ENCODE results near the gene ADCK1.
"Not testable (repeated sequence)": the region's sequence is repeated elsewhere in the genome, so short reads cannot be mapped to it uniquely, and the experiment has no call there.

ADCK1 gene

DNA sequence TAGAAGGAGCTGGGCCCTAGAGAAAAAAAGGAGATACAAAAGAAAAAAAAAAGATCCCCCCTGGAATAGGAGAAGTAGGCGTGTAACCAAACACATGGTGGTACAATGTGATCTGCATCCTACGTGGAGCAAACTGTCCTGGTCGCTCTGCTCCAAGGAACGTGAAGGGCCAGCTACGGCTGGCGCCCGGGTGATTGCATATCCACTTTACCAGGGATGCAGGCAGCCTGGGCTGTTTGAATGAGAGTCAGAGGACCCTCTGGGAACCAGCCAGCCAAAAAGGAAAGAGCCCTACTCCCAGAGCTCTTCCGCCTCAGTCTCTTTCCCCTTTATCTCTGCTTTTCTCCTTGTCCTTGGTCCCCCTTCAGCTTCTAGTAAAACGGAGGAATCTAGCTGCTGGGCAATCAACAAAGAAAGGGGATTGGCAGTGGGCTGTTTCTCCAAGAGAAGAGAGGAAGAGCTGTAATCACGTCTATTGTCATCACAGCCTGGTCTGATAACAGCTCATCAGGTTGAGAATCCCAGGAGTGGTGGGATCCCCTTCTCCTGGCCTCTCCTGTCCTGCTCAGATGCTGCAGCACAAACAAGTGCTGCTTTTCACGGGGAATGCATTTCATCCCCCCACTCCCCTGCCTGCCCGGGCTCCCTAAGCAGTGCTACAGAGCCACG, 156.0 kb downstream of the ADCK1 start:
- Histone ChIP-seq H3K4me1 (ENCODE audit: insufficient read depth, low read length, poor library complexity, severe bottlenecking) (no peaks in the 10 kb centered on the region), H4K20me1 (ENCODE audit: insufficient read depth, low read length, poor library complexity, severe bottlenecking) (no peaks in the 10 kb centered on the region), H3K9me3 (ENCODE audit: insufficient read depth, low read depth, low read length) (no peaks in the 10 kb centered on the region), H3F3A (ENCODE audit: low read depth) (no peaks in the 10 kb centered on the region), H3K36me3 (ENCODE audit: insufficient read depth, low read length) (no peaks in the 10 kb centered on the region), H3K9me2 (replicated peaks; ENCODE audit: low read depth, low read length) (no peaks in the 10 kb centered on the region), H3K27me3 (ENCODE audit: insufficient read depth, low read length, poor library complexity, severe bottlenecking) (no peaks in the 10 kb centered on the region), H3K79me2 (ENCODE audit: insufficient read depth, low read length) (no peaks in the 10 kb centered on the region), H3K4me3 (ENCODE audit: low read length, poor library complexity, severe bottlenecking) (no peak overlapping the region), H3K9ac (ENCODE audit: low read depth, low read length, poor library complexity, severe bottlenecking) (no peak overlapping the region), H3K4me2 (ENCODE audit: low read depth, low read length, poor library complexity, severe bottlenecking) (no peak overlapping the region), H2AFZ (ENCODE audit: low read length) (no peak overlapping the region)
- TF ChIP-seq EZH2phosphoT487 (IDR thresholded peaks at IDR 0.05; ENCODE audit: borderline replicate concordance): no peak
- TF ChIP-seq, protein P1, sequence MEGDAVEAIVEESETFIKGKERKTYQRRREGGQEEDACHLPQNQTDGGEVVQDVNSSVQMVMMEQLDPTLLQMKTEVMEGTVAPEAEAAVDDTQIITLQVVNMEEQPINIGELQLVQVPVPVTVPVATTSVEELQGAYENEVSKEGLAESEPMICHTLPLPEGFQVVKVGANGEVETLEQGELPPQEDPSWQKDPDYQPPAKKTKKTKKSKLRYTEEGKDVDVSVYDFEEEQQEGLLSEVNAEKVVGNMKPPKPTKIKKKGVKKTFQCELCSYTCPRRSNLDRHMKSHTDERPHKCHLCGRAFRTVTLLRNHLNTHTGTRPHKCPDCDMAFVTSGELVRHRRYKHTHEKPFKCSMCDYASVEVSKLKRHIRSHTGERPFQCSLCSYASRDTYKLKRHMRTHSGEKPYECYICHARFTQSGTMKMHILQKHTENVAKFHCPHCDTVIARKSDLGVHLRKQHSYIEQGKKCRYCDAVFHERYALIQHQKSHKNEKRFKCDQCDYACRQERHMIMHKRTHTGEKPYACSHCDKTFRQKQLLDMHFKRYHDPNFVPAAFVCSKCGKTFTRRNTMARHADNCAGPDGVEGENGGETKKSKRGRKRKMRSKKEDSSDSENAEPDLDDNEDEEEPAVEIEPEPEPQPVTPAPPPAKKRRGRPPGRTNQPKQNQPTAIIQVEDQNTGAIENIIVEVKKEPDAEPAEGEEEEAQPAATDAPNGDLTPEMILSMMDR (conservative IDR thresholded peaks at IDR 0.05; ENCODE audit: low read length): no peak

DNA sequence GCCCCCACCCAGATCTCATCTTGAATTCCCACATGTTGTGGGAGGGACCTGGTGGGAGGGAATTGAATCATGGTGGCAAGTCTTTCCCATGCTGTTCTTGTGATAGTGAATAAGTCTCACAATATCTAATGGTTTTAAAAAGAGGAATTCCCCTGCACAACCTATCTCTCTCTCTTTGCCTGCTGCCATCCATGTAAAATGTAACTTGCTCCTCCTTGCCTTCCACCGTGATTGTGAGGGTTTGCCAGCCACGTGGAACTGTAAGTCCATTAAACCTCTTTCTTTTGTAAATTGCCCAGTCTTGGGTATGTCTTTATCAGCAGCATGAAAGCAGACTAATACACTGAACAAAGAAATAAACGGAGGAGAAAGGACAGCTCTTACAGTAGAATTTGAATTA, 159.8 kb downstream of the ADCK1 start:
- H3F3A ChIP-seq (ENCODE audit: low read depth); H3K36me3 ChIP-seq (ENCODE audit: insufficient read depth, low read length); H3K4me1 ChIP-seq (ENCODE audit: insufficient read depth, low read length, poor library complexity, severe bottlenecking); H3K9ac ChIP-seq (ENCODE audit: low read depth, low read length, poor library complexity, severe bottlenecking); H4K20me1 ChIP-seq (ENCODE audit: insufficient read depth, low read length, poor library complexity, severe bottlenecking); H3K9me3 ChIP-seq (ENCODE audit: insufficient read depth, low read depth, low read length); H3K27me3 ChIP-seq (ENCODE audit: insufficient read depth, low read length, poor library complexity, severe bottlenecking); H3K4me3 ChIP-seq (ENCODE audit: low read length, poor library complexity, severe bottlenecking); H3K9me2 ChIP-seq (replicated peaks; ENCODE audit: low read depth, low read length); H3K79me2 ChIP-seq (ENCODE audit: insufficient read depth, low read length); H2AFZ ChIP-seq (ENCODE audit: low read length); H3K4me2 ChIP-seq (ENCODE audit: low read depth, low read length, poor library complexity, severe bottlenecking): not testable (repeated sequence)

DNA sequence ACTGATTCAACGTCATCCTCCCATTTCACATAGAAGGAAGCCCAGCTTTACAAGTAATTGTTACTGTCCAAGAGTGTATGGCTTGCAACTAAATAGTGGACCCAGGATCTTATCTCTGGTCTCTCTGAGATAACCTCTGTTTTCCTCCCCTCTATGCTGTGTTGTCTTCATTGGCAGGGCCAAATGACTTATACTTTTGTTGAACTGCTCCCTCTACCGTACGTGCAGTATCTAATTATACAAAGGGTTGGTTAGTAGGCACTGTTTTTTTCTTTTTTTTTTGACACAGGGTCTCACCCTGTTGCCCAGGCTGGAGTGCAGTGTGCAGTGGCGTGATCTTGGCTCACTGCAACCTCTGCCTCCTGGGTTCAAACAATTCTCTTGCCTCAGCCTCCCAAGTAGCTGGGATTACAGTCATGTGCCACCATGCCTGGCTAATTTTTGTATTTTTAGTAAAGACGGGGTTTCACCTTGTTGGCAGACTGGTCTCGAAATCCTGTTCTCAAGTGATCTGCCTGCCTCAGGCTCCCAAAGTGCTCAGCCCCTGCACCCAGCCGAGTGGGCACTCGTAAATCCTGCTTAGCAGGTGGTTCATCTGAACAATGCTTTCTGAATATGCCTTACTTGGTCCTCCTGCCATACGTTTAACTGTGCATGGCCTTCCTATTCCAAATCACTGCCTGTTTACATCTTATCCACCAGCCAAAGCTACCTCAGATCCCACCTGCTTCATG, 162.1 kb downstream of the ADCK1 start:
- Histone ChIP-seq H3K4me3 (ENCODE audit: low read length, poor library complexity, severe bottlenecking) (no peak overlapping the region), H3K4me2 (ENCODE audit: low read depth, low read length, poor library complexity, severe bottlenecking) (no peak overlapping the region), H3F3A (ENCODE audit: low read depth) (no peaks in the 10 kb centered on the region), H2AFZ (ENCODE audit: low read length) (no peak overlapping the region), H3K9me3 (ENCODE audit: insufficient read depth, low read depth, low read length) (no peaks in the 10 kb centered on the region), H3K4me1 (ENCODE audit: insufficient read depth, low read length, poor library complexity, severe bottlenecking) (no peaks in the 10 kb centered on the region), H3K79me2 (ENCODE audit: insufficient read depth, low read length) (no peaks in the 10 kb centered on the region), H3K9me2 (replicated peaks; ENCODE audit: low read depth, low read length) (no peaks in the 10 kb centered on the region), H3K36me3 (ENCODE audit: insufficient read depth, low read length) (no peaks in the 10 kb centered on the region), H4K20me1 (ENCODE audit: insufficient read depth, low read length, poor library complexity, severe bottlenecking) (no peaks in the 10 kb centered on the region), H3K27me3 (ENCODE audit: insufficient read depth, low read length, poor library complexity, severe bottlenecking) (no peaks in the 10 kb centered on the region), H3K9ac (ENCODE audit: low read depth, low read length, poor library complexity, severe bottlenecking) (no peak overlapping the region)
- no peak for TF ChIP-seq EZH2phosphoT487 (IDR thresholded peaks at IDR 0.05; ENCODE audit: borderline replicate concordance)
- TF ChIP-seq, protein P1 (conservative IDR thresholded peaks at IDR 0.05; ENCODE audit: low read length): no peak
